ENCODE measurements around the gene ZNF845. TPM values are rescaled to one million over a fixed set of nuclear protein-coding genes. Genes with fewer than 3 reads are reported as not detected.
"Not testable (repeated sequence)": the region's sequence is repeated elsewhere in the genome, so short reads cannot be mapped to it uniquely, and the experiment has no call there.

ZNF845 gene
- polyA plus RNA-seq = 1 to 10 TPM; 2.2 to 8.1 (median 2.5) TPM
- long read RNA-seq, donor 1, full-length matches to known transcripts = 5 of 5 reads
- long read RNA-seq, donor 1, partial matches to known transcripts = 0 of 5 reads
- long read RNA-seq, donor 1, other reads (novel, unspliced or antisense) = 0 of 5 reads
- long read RNA-seq, donor 2, full-length matches to known transcripts = 1 of 1 reads
- long read RNA-seq, donor 2, partial matches to known transcripts = 0 of 1 reads
- long read RNA-seq, donor 2, other reads (novel, unspliced or antisense) = 0 of 1 reads
- long read RNA-seq, donor 3, partial matches to known transcripts = 21 of 21 reads
- long read RNA-seq, donor 3, other reads (novel, unspliced or antisense) = 0 of 21 reads
- long read RNA-seq, donor 4 = 0 reads
- long read RNA-seq, donor 5 = 0 reads
- long read RNA-seq, donor 6, partial matches to known transcripts = 6 of 6 reads
- long read RNA-seq, donor 6, other reads (novel, unspliced or antisense) = 0 of 6 reads
- long read RNA-seq, donor 7 = 0 reads
- long read RNA-seq, donor 8 = 0 reads
- long read RNA-seq, donor 9 = 0 reads
- long read RNA-seq, donor 10, full-length matches to known transcripts = 1 of 1 reads
- long read RNA-seq, donor 10, partial matches to known transcripts = 0 of 1 reads
- long read RNA-seq, donor 10, other reads (novel, unspliced or antisense) = 0 of 1 reads

DNA sequence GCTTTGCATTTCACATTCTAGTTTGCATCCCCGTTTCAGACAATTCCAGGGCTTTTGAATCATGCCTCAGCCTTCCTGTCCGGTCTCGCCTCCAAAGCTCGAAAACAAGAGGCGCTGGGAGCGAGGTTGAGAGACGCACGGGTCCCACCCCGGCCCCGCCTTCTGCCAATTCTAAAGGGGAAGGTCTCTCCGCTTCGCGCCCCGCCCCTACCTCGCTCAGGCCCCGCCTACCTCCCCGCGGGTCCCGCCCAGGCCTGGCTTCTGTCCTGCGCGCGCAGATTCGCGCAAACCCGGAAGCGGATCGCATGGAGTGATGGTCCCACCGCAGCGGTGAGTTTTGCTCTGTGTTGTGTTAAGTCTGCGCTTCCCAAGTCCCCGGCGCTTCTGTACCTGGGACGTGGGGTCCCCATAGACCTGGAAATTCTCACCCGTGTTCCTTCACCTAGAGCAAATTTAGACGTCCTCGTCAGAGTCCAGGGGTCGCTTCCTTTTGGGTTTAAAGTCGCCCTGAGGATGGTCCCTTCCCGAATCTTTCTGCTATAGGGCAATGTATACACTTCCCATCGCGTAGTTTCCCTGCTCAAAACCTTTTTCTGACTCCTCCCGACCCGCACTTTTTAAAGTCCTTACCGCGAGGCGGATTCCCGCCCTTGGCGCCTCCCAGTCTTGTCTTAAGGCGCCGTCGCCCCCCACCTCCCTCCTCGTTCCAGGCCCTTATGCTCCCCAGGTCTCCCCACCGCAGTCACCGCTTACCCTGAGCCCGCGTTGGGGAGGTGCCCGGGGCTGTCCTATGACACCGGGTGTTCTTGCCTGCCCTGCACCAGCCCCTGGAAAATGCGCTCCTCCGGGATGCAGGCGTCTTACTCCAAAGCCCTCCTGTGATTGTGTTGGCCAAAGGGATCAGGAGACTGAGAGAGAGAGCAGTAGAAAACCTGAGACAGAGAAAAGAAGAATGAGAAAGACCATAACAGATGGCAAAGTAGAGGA, at the start of gene ZNF845:
Gene ZNF845, plus strand, starts transcription at position 287 of the 987 bp plus-strand sequence. CDS start 7,559 bp downstream, outside the sequence.
- H3K4me1 ChIP-seq (ENCODE audit: control insufficient read depth in 3 of 3, insufficient read depth in 2 of 3, low read depth in 1 of 3, low read length in 2 of 3) = no peaks in the 10 kb centered on the region
- H3K4me3 ChIP-seq (ENCODE audit: low read depth in 1 of 3, low read length in 3 of 3) = peak within 1 kb of the TSS; percentile 72 to 89 (median 84)
- peaks cover 0 to 12% (median 2%) of the 10 kb centered on the region in 3 donors for H3K36me3 ChIP-seq (ENCODE audit: control insufficient read depth in 3 of 3, insufficient read depth in 2 of 3, low read depth in 1 of 3, low read length in 3 of 3)
- peak within 1 kb of the TSS in 2 of 3 donors; percentile 82 to 93 for H3K27ac ChIP-seq (ENCODE audit: low read depth in 1 of 3, low read length in 2 of 3)
- no peak for FAIRE-seq
- H3K9me3 ChIP-seq (ENCODE audit: control insufficient read depth in 2 of 2, insufficient read depth in 1 of 2, low read depth in 1 of 2, low read length in 1 of 2) = peaks cover 0 to 33% of the 10 kb centered on the region in 2 donors
- peak; percentile 94 to 95 for DNase-seq
- peaks cover 0 to 3% (median 0%) of the 10 kb centered on the region in 3 donors for H3K27me3 ChIP-seq (ENCODE audit: control insufficient read depth in 3 of 3, insufficient read depth in 3 of 3, low read length in 3 of 3)
- WGBS, 3 donors = 0 to 1% (median 0%) methylated on average over 61 of the region's 61 CpGs

DNA sequence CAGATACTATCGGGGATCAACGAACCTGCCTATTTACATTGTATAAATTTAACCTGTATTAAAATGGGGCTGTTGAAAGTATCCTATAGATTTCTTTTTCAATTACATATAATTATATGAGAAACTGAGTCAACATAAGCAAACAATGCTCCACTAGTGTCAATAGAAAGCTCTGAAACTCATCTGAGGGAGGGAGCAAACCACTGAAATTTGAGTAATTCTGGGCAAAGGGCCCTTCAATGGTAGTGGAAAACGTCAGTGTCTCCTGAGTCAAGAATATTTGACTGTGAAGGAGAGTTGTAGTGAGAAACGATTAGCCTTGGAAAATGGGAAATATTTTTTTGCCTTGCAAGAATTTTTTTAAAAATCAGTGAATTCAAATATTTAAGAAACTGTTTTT, 48.5 kb upstream of the ZNF845 start:
- 67 to 72% (median 70%) methylated on average over 4 of the region's 4 CpGs for WGBS, 3 donors
- Histone ChIP-seq H3K27me3 (ENCODE audit: control insufficient read depth in 3 of 3, insufficient read depth in 3 of 3, low read length in 3 of 3) (peaks cover 0 to 2% (median 0%) of the 10 kb centered on the region in 3 donors), H3K27ac (ENCODE audit: low read depth in 1 of 3, low read length in 2 of 3) (no peak overlapping the region), H3K4me1 (ENCODE audit: control insufficient read depth in 3 of 3, insufficient read depth in 2 of 3, low read depth in 1 of 3, low read length in 2 of 3) (no peaks in the 10 kb centered on the region), H3K36me3 (ENCODE audit: control insufficient read depth in 3 of 3, insufficient read depth in 2 of 3, low read depth in 1 of 3, low read length in 3 of 3) (no peaks in the 10 kb centered on the region), H3K4me3 (ENCODE audit: low read depth in 1 of 3, low read length in 3 of 3) (no peak overlapping the region), H3K9me3 (ENCODE audit: control insufficient read depth in 2 of 2, insufficient read depth in 1 of 2, low read depth in 1 of 2, low read length in 1 of 2) (no peaks in the 10 kb centered on the region)
- FAIRE-seq = no peak
- DNase-seq = no peak

DNA sequence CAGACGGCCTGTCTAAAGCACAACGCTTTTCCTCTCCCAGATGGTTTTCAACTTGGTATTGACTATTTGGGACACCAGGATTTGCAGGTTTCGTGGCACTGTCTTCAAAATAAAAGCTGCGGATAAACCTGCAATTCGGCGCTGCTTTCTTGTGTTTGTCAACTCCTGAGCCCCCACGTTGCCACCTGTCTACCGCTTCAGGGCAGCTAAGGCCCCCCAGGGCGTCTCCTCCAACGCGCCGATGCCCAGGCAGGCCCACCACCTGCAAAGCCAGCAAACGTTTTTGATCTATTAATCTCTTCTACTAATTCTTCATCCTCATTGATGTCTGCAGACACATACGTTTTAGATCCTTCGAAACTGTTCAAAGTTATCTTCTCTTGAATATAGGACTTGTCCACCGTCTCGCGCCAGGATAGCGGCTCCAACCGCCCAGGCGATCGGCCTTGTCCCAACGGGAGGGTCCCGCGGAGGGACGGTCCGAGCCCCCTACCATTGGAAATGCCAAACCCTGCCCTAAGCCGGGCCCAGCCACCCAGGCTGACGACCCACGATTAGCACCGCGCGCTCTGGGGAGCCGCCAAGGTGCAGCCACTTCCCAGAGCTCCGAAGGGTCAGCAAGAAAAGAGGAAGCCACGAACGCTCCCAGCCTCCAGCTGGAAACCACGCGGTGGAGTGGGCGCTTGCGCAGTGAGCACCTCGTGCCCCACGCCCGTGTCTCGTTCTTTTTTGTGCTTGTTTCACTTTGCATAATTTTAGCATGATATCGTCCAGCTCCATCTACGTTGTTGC, 42.6 kb upstream of the ZNF845 start:
- H3K27me3 ChIP-seq (ENCODE audit: control insufficient read depth in 3 of 3, insufficient read depth in 3 of 3, low read length in 3 of 3) = no peaks in the 10 kb centered on the region
- no peak for FAIRE-seq
- H3K4me1 ChIP-seq (ENCODE audit: control insufficient read depth in 3 of 3, insufficient read depth in 2 of 3, low read depth in 1 of 3, low read length in 2 of 3) = no peaks in the 10 kb centered on the region
- no peak overlapping the region for H3K27ac ChIP-seq (ENCODE audit: low read depth in 1 of 3, low read length in 2 of 3)
- DNase-seq = no peak
- peaks cover 0 to 25% of the 10 kb centered on the region in 2 donors for H3K9me3 ChIP-seq (ENCODE audit: control insufficient read depth in 2 of 2, insufficient read depth in 1 of 2, low read depth in 1 of 2, low read length in 1 of 2)
- H3K36me3 ChIP-seq (ENCODE audit: control insufficient read depth in 3 of 3, insufficient read depth in 2 of 3, low read depth in 1 of 3, low read length in 3 of 3) = no peaks in the 10 kb centered on the region
- 92 to 94% (median 93%) methylated on average over 45 to 47 of the region's 47 CpGs for WGBS, 3 donors
- H3K4me3 ChIP-seq (ENCODE audit: low read depth in 1 of 3, low read length in 3 of 3) = no peak overlapping the region

DNA sequence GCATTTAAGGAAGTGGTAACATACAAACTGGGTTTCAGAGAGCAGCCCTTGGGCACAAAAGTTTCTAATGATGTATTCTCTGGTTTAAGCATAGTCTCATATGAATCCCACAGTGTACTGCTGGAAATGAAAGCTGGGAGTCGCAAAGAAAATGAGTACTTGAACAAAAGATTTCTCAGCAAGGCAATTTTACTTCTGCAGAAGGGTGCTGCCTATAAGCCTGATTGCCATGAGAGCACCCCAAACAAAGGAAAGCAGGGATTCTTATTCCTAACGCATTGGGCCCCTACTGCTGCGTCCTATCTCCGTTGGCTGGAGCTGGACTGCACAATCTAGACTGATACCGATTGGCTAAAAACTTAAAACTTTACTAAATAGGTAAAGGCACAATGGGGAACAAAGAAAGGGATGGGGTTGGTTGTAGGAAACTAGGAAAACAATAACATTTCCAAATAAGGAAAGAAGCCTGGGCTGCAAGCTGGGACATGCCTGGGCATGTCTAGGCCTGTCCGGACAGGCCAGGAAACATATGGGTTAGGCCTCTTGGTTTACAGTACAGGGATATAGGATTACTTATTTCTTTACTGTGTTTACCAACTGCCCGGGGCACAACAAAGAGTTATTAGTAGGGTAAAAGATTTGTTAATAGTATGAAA, 38.6 kb upstream of the ZNF845 start:
- Histone ChIP-seq H3K27me3 (ENCODE audit: control insufficient read depth in 3 of 3, insufficient read depth in 3 of 3, low read length in 3 of 3) (no peaks in the 10 kb centered on the region), H3K4me1 (ENCODE audit: control insufficient read depth in 3 of 3, insufficient read depth in 2 of 3, low read depth in 1 of 3, low read length in 2 of 3) (no peaks in the 10 kb centered on the region), H3K9me3 (ENCODE audit: control insufficient read depth in 2 of 2, insufficient read depth in 1 of 2, low read depth in 1 of 2, low read length in 1 of 2) (peaks cover 2 to 25% of the 10 kb centered on the region in 2 donors), H3K36me3 (ENCODE audit: control insufficient read depth in 3 of 3, insufficient read depth in 2 of 3, low read depth in 1 of 3, low read length in 3 of 3) (no peaks in the 10 kb centered on the region), H3K27ac (ENCODE audit: low read depth in 1 of 3, low read length in 2 of 3) (no peak overlapping the region), H3K4me3 (ENCODE audit: low read depth in 1 of 3, low read length in 3 of 3) (no peak overlapping the region)
- FAIRE-seq (no peak), DNase-seq (no peak)
- 79 to 90% (median 81%) methylated on average over 7 of the region's 7 CpGs for WGBS, 3 donors

DNA sequence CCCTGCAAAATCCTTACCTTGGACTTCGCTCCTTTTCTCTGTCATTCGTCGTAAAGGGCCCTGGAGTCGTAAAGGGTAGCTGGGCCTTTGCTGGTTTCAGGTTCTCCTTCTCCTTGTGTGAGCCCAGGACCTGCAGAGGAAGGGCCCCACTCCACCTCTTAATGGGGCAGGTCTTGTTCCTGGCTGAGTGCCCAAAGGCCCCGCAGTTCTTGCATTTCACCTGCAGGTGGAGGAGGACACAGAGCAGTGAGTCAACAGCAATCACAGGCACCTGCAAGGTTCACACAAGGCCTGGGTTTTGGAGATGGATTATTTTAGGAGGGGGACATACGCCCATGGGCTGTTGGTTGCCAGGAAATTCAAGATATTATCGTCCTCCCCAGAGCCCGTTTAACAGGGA, 32.2 kb upstream of the ZNF845 start:
- not testable (repeated sequence) for H3K4me3 ChIP-seq (ENCODE audit: low read depth in 1 of 3, low read length in 3 of 3); H3K9me3 ChIP-seq (ENCODE audit: control insufficient read depth in 2 of 2, insufficient read depth in 1 of 2, low read depth in 1 of 2, low read length in 1 of 2); H3K27me3 ChIP-seq (ENCODE audit: control insufficient read depth in 3 of 3, insufficient read depth in 3 of 3, low read length in 3 of 3); DNase-seq; FAIRE-seq; H3K27ac ChIP-seq (ENCODE audit: low read depth in 1 of 3, low read length in 2 of 3); H3K36me3 ChIP-seq (ENCODE audit: control insufficient read depth in 3 of 3, insufficient read depth in 2 of 3, low read depth in 1 of 3, low read length in 3 of 3); H3K4me1 ChIP-seq (ENCODE audit: control insufficient read depth in 3 of 3, insufficient read depth in 2 of 3, low read depth in 1 of 3, low read length in 2 of 3)
- WGBS, 3 donors = 49% methylated on average over 2 of the region's 8 CpGs; no CpG with 5 or more reads in 2 of the 3 donors

DNA sequence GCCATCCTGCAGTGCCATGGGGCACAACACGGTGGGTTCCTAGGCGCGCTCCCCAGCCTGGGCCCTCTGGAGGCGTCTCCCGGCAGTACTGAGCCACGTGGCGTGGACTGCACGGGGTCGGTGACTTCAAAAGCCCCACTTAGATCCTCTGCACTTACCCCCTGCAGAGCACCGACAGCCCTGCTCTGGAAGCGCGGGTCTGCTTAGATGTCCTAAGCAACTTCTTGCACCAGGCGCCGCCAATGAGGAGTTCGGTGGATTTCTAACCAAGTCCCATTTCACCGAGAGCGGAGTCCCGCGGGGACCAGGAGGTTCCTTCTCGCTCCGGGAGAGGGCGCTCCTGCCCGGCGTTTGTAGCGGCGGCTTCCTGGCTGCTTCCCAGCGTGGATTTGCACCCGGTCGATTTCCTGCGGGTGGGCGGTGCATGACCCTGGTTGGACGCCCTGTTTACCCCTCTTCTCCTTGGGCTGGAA, 25.2 kb upstream of the ZNF845 start:
- DNase-seq (peak in 1 of 2 donors; percentile 37), FAIRE-seq (no peak)
- H3K4me3 ChIP-seq (ENCODE audit: low read depth in 1 of 3, low read length in 3 of 3) = no peak overlapping the region
- peaks cover 1 to 16% of the 10 kb centered on the region in 2 donors for H3K9me3 ChIP-seq (ENCODE audit: control insufficient read depth in 2 of 2, insufficient read depth in 1 of 2, low read depth in 1 of 2, low read length in 1 of 2)
- H3K36me3 ChIP-seq (ENCODE audit: control insufficient read depth in 3 of 3, insufficient read depth in 2 of 3, low read depth in 1 of 3, low read length in 3 of 3) = no peaks in the 10 kb centered on the region
- WGBS, 3 donors = 9 to 23% (median 21%) methylated on average over 32 of the region's 32 CpGs
- no peaks in the 10 kb centered on the region for H3K4me1 ChIP-seq (ENCODE audit: control insufficient read depth in 3 of 3, insufficient read depth in 2 of 3, low read depth in 1 of 3, low read length in 2 of 3)
- H3K27me3 ChIP-seq (ENCODE audit: control insufficient read depth in 3 of 3, insufficient read depth in 3 of 3, low read length in 3 of 3) = peaks cover 0 to 14% (median 0%) of the 10 kb centered on the region in 3 donors
- H3K27ac ChIP-seq (ENCODE audit: low read depth in 1 of 3, low read length in 2 of 3) = no peak overlapping the region

DNA sequence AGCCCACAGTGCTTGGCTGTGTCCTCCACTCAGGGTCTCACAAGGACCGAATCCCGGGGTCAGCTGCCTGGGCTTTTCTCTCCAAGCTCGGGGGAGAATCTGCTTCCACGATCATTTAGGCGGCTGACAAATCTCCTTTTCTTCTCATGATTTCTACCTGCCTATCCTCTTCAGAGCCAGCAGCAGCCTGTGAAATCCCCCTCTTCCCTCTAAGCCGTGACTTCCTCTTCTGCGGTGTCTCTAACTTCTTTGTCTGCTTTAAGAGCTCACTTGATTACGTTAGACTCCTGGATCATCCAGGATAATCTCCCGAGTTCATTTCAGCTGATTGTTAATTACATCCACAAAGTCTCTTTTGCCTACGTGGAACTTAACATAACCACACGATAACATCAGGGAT, 22.5 kb upstream of the ZNF845 start:
- Histone ChIP-seq H3K27ac (ENCODE audit: low read depth in 1 of 3, low read length in 2 of 3) (no peak overlapping the region), H3K4me1 (ENCODE audit: control insufficient read depth in 3 of 3, insufficient read depth in 2 of 3, low read depth in 1 of 3, low read length in 2 of 3) (no peaks in the 10 kb centered on the region), H3K9me3 (ENCODE audit: control insufficient read depth in 2 of 2, insufficient read depth in 1 of 2, low read depth in 1 of 2, low read length in 1 of 2) (peaks cover 1 to 16% of the 10 kb centered on the region in 2 donors), H3K27me3 (ENCODE audit: control insufficient read depth in 3 of 3, insufficient read depth in 3 of 3, low read length in 3 of 3) (peaks cover 0 to 14% (median 0%) of the 10 kb centered on the region in 3 donors), H3K4me3 (ENCODE audit: low read depth in 1 of 3, low read length in 3 of 3) (no peak overlapping the region), H3K36me3 (ENCODE audit: control insufficient read depth in 3 of 3, insufficient read depth in 2 of 3, low read depth in 1 of 3, low read length in 3 of 3) (no peaks in the 10 kb centered on the region)
- no peak for DNase-seq
- no peak for FAIRE-seq
- WGBS, 3 donors = 45 to 58% (median 50%) methylated on average over 11 of the region's 11 CpGs
